ENCODE measurements around the gene PXYLP1.

DNA sequence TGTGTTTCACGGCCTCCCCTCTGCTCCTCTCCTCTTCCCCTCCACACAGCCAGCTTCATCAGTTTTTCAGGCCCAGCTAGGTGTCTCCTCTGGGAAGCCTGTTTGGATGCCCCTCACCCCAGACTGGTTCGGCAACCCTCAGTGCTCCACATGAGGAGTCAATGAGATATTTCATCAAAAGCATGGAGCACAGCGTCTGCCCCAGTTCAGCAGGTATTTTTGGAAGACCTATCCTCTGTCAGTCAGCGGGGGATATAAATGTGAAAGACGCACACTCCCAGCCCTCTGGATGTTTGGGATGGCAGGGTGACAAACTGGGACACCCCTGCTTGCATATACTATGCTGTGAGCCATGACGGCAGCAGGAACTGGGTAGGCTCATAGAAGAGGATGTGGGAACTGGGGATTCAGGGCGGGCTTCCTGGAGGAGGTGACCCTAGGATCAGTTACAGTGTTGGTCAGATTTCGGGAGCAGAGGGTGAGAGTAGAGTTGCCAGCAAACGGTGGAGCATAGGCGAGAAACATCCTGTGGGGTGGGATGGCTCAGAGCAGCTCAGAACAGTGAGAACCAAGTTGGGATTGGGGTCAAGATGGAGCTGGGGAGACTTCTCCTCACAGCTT is 42.9 kb downstream of the PXYLP1 start:
- TF ChIP-seq, protein P1, sequence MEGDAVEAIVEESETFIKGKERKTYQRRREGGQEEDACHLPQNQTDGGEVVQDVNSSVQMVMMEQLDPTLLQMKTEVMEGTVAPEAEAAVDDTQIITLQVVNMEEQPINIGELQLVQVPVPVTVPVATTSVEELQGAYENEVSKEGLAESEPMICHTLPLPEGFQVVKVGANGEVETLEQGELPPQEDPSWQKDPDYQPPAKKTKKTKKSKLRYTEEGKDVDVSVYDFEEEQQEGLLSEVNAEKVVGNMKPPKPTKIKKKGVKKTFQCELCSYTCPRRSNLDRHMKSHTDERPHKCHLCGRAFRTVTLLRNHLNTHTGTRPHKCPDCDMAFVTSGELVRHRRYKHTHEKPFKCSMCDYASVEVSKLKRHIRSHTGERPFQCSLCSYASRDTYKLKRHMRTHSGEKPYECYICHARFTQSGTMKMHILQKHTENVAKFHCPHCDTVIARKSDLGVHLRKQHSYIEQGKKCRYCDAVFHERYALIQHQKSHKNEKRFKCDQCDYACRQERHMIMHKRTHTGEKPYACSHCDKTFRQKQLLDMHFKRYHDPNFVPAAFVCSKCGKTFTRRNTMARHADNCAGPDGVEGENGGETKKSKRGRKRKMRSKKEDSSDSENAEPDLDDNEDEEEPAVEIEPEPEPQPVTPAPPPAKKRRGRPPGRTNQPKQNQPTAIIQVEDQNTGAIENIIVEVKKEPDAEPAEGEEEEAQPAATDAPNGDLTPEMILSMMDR (IDR thresholded peaks at IDR 0.05; ENCODE audit: low read depth, low read length, poor library complexity, severe bottlenecking): no peak
- no peak for TF ChIP-seq EZH2phosphoT487 (IDR thresholded peaks at IDR 0.05; ENCODE audit: borderline replicate concordance, low read length)
